ENCODE results near the gene SVEP1.

- no peak for TF ChIP-seq CTCF (IDR thresholded peaks at IDR 0.05)
- no peak for TF ChIP-seq EZH2 (IDR thresholded peaks at IDR 0.05)
These were observed 165.1 kb downstream of the SVEP1 start for GRCh38 chr9:110414471-110414870.

Measured in neural progenitor cell (in vitro differentiated cells).